GM12873 (cell line): ENCODE data around the gene GID8.
A peak's percentile ranks its signal among the peaks of the same experiment; 100 is the strongest.

ENCODE experiments used
- CTCF ChIP-seq: IDR thresholded peaks from 2 replicates; pipeline ENCODE4 v1.5.1; 2012; ENCODE audit warnings: low read depth, mild to moderate bottlenecking, moderate library complexity, low read length, control low read depth; ENCODE audit not compliant: insufficient read depth; ENCODE audit errors: missing control alignments

Gene GID8

GRCh38 chr20:62949153-62949821 lies 11.3 kb downstream of the GID8 start:
- TF ChIP-seq CTCF, result no peak

- TF ChIP-seq CTCF, result no peak
Measured at GRCh38 chr20:62949962-62950361, 12.0 kb downstream of the GID8 start.

- TF ChIP-seq CTCF, result no peak
Measured at GRCh38 chr20:62950741-62951140, 12.8 kb downstream of the GID8 start.

GRCh38 chr20:62951143-62951895 lies 13.4 kb downstream of the GID8 start:
- TF ChIP-seq CTCF, result no peak

- no peak for TF ChIP-seq CTCF
Measured at GRCh38 chr20:62951896-62952372, 14.0 kb downstream of the GID8 start.

- peak; percentile 20 for TF ChIP-seq CTCF
Measured at GRCh38 chr20:62952373-62952967, 14.5 kb downstream of the GID8 start, which contains the start of gene SLC17A9. Gene SLC17A9 (plus strand): TSS chr20:62952709. CDS start chr20:62952831, 122 bp downstream.
